GM19372 (cell line): Measurements from ENCODE around the gene SEC16A.

ENCODE experiments used
- ATAC-seq: cut with Tn5 transposase; IDR thresholded peaks from one replicate; pipeline ENCODE4 v1.9.1; 2021; ENCODE audit warnings: mild to moderate bottlenecking, low read depth, moderate library complexity; ENCODE audit not compliant: unreplicated experiment

SEC16A gene

GRCh38 chr9:136505406-136506403 is 22.9 kb upstream of the SEC16A start:
- ATAC-seq: no peak

DNA sequence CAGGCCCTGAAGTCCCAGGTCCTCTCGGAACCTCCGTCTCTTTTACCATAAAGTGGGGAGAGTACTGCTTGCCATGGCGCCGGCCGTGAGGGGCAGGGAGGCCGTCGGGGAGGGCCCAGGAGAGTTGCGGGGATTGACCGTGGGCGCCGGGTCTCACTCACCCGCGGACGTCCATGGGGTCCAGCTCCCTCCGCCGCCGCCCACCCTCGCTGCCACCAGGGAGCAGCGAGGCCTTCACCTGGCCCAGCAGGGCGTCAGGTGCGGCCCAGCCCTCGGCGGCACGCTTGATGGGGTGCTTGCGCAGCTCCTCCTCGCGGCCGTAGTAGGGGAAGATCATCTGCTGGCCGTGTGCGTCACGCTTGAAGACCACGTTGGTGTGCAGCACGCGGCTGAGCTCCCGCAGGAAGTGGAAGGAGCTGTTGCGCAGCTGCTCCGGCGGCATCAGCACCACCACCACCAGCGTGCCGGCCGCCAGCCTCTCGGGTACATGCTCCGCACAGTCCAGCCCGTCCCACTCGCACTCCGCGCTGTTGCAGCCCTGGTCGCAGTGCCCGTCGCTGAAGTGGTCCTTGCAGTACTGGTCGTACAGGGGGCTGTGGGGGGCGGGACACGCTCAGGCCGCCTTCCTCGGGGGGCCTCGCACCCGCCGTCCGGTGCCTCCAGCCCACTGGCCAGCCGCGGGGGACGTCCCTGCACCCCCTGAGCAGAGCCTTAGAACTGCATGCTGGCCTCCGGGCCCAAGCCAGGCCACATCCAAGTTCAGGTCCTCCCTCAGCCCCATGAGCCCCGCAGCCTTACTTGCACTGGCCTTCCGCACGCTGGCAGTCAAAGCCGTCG is 21.9 kb upstream of the SEC16A start:
- ATAC-seq: no peak

DNA sequence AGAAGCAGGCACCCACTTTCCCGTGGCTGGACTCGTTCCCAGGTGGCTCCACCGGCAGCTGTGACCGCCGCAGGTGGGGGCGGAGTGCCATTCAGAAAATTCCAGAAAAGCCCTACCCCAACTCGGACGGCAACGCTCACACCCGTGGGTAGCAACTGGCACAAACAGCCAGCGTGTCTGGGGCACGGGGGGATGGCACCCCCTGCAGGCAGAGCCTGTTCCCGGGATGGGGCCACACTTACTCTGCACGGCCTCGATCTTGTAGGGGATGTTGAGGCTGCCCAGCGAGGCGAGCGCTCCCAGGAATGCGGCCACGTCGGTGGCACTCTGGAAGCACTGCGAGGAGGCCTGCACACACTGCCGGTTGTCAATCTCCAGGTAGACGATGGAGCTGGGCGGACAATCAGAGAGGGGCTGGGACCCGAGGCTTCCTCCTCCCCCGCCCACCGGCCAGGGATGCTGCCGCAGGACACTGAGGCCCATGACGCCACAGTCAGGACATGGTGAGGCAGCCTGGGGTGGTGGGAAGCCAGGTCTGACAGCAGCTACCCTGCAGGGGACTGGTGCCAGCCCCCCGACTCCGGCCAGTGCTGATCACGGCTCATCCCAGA is 20.2 kb upstream of the SEC16A start:
- ATAC-seq: no peak

- ATAC-seq: no peak
Observed at GRCh38 chr9:136502196-136502595, 19.4 kb upstream of the SEC16A start.

- ATAC-seq: no peak
Observed at GRCh38 chr9:136501686-136502085, 18.8 kb upstream of the SEC16A start.

GRCh38 chr9:136499935-136500910 is 17.4 kb upstream of the SEC16A start:
- ATAC-seq: no peak

DNA sequence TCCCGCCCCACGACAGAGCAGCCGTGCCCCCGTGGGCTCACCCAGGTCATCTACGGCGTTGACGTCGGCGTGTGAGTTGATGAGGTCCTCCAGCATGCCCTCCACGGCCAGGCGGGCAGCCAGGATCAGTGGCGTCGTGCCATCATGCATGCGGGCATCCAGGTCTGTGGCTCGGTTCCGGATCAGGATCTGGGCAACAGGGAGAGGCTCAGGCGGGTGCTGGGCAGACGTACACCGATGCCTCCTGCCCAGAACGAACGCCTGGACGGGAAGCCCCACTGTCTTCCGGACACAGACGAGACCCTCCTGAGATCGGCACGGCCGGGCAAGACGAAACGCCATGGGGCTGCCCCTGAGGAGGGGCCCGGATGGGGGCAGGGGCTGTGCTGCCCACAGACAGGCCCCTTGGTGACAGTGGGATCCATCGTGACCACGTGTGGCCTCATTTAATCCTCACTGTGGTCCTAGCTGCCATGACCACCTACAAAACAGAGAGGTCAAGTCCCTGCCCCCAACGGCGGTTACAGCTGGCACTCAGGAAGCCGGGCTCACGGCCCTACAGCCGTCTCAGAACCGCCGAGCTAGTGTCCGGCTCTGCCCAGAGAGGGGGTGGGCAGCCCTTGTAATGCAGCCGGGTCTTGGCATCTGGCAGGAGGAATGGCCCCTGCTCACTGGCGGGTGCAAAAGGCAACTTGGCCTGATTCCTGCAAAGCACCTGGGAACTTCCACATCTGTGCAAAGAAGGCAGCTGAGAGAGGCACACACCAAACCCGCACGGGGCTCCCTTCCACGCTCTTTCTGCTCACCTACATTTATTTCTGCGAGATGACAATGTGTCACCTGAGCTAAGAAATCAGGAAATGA is 16.5 kb upstream of the SEC16A start:
- ATAC-seq: no peak

- ATAC-seq: no peak
Observed at GRCh38 chr9:136497916-136498695, 15.3 kb upstream of the SEC16A start.

- no peak for ATAC-seq
Observed at GRCh38 chr9:136496801-136497620, 14.2 kb upstream of the SEC16A start.

- no peak for ATAC-seq
Observed at GRCh38 chr9:136496181-136496580, 13.3 kb upstream of the SEC16A start.

DNA sequence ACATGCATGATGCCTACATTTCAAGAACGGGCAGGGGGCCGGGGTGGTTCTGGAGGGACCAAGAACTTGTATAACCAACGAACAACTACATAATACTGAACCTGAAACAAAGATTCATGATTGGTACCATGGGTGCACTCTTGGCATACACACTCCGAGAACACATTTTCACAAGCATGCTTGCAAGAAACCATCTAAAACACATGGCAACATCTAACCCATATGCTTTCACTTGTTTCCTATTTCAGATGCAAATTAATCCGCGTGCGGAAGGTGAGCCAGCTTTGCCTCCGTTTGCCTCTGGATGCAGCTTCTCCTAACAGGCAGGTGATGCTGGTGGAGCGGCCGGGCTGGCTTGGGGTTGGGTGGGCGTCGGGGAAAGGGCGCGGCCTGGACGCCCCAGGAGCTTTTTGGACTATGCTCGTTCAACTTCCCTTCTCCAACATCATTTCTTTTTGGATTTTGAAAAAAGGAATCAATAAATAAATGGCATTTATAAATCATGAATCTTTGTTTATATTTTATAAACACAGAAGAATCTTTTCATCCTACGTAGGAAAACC is 12.5 kb upstream of the SEC16A start:
- no peak for ATAC-seq

GRCh38 chr9:136494531-136495215 is 11.8 kb upstream of the SEC16A start:
- no peak for ATAC-seq

DNA sequence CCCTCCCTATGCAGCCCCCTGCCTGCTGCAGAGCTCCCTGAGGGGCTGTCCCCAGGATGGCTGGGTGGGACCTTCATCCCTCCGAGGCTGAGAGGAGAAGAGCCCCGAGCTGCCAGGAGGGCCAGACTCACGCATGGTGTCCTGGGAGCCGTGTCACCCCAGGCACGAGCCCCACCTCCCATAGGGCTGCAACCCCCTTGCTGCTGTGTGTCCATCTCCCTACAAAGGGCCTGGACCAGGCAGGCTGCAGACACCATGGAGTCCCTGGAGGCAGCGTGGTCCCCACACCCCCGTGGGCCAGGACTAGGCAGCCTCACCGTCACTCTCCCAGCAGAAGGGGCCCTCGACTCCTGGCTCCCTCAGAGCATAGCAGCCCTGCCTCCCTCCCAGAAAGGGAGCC is 11.2 kb upstream of the SEC16A start:
- no peak for ATAC-seq

DNA sequence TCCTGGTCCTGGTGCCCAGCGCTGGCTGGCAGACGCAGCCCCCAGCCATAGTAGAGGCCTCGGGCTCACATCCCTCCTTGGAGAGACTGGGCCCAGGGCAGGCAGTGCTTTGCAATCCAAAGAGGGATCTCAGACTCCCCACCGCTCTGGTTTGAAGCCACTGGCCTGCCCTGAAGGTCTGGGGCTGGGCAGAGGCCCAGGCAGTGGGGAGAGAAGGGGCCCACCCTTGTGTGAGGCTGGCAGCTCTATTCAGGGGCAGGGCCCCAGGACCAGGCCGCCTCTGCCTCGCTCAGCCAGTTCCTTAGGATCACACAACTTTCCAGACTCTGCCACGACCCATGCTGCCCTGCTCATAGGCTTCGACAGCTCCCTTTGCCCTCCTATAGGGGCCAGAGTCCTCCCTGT is 10.7 kb upstream of the SEC16A start:
- no peak for ATAC-seq

DNA sequence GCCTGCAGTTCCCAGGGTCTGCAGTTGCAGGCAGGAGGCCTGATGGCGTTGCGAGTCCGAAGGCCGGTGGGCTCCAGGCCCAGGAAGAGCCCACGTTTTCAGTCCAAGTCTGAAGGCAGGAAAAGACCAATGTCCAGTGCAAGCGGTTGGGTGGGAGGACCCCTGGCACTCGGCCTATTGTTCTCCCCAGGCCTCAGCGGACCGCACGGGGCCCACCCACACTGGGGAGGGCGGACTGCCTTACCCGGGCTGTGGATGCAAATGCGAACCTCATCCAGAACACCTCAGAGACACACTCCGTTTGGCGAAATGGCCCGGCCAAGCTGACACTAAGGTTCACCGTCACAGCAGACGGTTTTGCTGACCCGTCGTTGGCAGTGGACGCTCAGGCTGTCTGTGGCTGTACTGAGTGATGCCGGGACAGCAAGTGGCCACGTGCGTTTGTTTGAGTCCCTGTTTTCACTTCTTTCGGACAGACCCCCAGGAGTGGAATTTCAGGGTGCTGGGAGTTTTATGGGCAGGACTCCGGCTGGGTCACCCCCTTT is 10.2 kb upstream of the SEC16A start:
- no peak for ATAC-seq

DNA sequence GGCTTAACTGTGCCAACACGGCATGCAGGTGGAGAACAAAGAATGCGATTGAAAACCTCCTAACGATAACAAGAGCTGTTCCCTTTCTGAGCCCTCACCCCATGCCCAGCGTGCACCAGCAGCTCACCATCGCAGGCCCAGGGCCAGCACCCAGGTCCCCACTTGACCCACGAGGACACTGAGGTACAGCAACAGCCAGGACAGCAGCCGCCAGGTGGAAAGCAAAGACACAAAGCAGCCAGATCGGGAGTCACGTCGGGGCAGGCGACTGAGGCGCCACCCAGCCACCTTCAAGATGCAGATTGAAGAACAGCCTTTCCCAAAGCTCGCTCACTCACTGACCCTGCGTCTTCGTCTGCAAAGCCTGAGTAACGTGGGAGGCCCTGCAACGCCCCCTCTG is 6.9 kb upstream of the SEC16A start:
- no peak for ATAC-seq
